Measurements from ENCODE around the gene MYO7B.

Gene MYO7B

DNA sequence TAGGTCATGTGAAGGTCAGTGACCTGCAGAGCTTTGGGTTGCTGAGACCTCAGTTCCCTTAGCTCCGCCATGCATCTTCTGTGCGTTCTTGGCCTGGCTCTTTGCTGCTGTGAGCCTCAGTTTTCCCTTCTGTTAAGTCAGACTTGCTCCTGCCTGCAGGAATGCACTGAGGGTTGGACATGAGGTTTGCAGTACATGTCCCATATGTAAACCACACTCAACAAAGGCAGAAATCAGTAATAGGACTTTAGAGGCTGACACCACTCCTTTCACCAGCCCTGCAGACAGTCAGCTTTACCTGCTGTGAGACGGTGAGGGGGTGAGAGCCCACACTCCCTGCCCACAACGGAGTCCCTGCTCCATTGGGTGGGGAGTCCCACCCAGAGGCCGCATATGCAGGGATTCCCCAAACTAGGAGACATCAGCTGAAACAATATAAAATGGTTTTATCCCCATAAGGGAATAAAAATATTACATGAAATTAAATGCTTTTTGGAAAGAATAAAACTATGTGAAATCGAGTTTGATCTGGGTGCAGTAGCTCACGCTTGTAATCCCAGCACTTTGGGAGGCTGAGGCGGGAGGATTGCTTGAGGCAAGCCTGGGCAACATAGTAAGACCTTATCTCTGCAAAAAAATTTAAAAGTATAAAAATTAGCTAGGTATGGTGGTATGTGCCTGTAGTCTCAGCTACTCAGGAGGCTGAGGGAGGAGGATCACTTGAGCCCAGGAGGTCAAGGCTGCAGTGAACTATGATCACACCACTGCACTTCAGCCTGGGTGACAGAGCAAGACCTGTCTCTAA, 55.1 kb downstream of the MYO7B start:
- no peak for DNase-seq

- peak; percentile 2 for DNase-seq
These were observed 55.9 kb downstream of the MYO7B start for GRCh38 chr2:127591221-127591923.

- DNase-seq: no peak
These were observed 57.3 kb downstream of the MYO7B start for GRCh38 chr2:127592761-127593227.

GRCh38 chr2:127593228-127594115, 58.0 kb downstream of the MYO7B start:
- no peak for DNase-seq

GRCh38 chr2:127594116-127594591, 58.7 kb downstream of the MYO7B start:
- DNase-seq: no peak

DNA sequence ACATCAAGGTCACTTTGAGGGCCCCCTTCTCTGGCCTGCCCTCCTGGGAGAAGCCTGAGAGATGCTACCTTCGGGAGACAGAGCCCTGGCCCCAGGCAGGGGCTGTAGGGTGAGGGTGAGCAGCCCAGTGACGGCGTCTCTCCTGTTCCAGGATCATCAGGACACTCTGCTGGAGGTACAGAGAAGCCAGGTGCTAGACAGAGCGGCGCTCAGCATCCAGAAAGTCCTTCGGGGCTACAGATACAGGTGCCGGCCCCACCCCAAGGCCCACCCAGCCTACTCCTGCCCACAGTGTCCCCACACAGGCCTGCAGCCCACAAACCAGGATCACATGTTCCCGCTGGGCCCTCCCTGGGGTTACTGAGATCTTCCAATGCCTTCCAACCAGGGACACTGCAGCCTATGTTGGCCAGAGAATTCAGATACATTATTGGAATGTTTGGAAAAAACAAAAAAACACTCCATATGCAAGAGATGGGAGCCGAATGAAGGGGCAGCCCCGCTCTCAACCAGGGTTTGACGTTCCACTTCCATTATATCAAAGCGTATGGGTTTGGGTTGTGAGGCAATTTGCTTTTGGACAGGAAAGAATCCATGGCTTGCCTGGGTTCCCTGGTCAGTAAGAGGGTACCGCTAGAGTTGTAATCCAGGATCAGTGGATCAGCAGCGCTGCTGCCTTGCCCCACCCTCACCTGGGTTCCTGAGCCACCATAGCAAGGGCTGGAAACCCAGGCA, 61.0 kb downstream of the MYO7B start:
- DNase-seq: no peak

DNA sequence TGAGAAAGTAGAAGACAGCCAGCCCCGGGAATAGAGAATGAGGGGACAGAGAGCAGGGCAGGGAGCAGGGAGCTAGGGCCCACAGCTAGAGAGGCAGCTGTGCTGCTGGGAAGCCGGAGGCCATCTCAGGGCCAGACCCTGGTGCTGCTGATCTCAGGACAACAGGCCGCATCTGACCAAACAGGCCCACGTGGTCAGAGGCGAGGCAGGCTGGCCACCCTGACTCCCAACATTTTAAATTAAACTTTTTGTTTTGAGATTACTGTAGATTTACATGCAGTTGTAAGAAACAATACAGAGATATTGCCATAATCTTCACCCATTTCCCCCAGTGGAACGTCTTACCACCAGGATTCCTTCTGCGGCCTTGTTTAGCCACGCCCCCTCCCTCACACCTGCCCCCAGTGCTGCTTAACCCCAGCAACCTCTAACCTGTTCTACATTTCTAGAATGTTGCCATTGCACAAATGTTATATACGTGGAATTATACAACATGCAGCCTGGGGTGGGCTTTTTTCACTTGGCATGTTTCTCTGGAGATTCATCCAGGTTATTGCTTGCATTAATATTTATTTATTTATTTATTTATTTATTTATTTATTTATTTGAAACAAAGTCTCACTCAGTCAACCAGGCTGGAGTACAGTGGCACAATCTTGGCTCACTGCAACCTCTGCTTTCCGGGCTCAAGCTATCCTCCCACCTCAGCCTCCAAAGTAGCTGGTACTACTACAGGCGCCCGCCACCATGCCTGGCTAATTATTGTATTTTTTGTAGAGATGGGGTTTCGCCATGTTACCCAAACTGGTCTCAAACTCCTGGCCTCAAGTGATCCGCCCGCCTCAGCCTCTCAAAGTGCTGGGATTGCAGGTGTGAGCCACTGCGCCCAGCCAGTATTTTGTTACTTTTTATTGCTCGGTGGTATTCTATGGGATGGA, 61.8 kb downstream of the MYO7B start:
- no peak for DNase-seq

DNA sequence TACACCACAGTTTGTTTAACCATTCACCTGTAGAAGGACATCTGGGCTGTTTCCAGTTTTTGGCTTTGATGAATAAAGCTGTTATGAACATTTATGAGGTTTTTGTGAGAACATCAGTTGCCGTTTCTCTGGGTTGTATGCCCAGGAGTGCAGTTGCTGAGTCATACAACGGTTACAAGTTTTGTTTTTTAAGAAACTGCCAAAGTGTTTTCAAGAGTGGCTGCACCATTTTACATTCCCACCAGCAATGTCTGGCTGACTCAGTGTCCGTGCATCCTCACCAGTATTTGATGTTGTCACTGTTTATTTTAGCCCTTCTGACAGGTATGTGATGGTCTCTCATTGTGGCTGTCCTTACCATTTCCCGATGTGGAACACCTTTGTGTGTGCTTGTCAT, 62.5 kb downstream of the MYO7B start:
- no peak for DNase-seq

DNA sequence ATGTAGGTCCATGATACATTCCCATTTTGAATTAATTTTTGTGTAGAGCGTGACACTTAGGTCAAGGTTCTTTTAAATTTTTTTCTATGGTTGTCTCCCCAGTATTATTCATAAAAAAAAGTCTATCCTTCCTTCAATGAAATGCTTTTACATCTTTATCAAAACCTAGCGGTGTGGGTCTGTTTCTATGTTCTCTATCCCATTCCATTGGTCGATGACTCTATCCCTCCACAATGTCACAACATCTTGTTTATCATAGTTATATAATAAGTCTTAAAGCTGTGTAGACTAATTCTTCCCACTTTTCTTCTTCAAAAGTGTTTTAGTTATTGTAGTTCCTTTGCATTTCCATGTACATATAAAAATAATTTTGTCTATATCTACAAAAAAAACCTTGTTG, 63.2 kb downstream of the MYO7B start:
- DNase-seq: no peak

DNA sequence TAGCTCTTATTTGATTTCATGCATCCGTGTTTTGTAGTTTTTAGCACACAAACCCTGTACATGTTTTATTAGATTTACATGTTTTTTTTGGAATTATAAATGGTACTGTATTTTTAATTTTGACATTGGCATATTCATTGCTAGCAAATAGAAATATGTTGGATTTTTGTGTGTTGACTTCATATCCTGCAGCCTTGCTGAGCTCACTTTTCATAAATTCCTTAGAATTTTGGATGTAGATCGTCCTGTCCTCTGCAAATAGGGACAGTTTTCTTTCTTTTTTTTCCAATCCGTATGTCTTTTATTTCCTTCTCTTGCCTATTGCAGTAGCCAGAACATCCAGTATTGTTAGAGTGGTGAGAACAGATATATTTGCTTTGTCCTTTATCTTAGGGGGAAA, 63.7 kb downstream of the MYO7B start:
- DNase-seq: no peak

GRCh38 chr2:127604986-127605385, 69.5 kb downstream of the MYO7B start:
- no peak for DNase-seq

DNA sequence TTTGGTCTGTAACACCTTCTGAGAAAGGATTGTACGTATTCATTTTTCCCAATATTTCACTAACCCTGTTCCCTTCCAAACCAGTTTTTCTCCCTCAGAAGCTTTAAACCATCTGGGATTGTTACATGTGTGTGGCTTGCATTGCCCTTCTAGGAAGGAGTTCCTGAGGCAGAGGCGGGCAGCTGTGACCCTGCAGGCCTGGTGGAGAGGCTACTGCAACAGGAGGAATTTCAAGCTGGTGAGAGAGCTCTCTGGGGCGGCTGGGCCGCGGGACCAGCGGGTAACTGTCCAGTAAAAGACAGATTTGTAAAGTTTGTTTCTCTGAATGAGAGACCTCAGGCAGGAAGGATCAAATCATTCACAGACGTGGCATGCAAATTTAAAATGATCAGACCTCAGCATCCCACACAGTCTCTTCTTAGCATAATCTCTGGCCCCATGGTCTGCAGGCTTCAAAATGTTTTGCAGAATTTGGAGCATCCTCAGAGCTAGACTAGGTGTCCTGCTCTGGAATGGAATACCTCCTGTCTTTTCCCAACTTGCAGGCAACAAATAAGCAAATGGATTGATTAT, 70.3 kb downstream of the MYO7B start:
- no peak for DNase-seq

GRCh38 chr2:127606625-127607398, 71.3 kb downstream of the MYO7B start:
- DNase-seq: no peak

- no peak for DNase-seq
These were observed 72.0 kb downstream of the MYO7B start for GRCh38 chr2:127607399-127607908.

GRCh38 chr2:127608061-127609030, 72.9 kb downstream of the MYO7B start:
- no peak for DNase-seq

DNA sequence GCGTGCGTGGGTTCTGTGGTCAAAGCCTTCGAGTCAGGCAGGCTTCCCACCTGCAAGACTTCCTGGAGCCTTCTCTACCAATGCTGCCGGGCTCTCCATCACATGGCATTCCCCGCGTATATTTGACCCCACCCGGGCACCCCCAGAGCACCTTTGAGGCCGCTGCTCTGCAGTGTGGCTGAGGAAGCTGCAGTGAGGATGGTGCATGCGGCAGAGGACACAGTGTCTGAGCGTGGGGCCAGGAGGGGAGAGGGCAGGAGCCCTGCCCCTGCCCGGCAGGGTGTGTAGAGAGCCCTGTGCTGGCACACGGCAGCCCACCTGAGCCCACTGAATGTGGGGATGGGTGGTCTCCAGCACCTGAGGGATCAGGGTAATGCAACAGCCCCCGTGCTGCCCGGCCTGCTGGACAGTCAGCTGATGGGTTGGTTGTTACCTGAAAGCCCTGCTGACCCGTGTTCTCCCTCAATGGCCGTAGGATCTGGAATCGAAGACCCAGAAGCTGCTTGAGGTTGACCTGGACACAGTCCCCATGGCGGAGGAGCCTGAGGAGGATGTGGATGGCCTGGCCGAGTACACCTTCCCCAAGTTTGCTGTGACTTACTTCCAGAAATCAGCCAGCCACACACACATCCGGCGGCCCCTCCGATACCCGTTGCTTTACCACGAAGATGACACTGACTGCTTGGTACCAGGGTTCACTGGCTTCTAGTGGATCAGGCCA, 73.7 kb downstream of the MYO7B start:
- no peak for DNase-seq

DNA sequence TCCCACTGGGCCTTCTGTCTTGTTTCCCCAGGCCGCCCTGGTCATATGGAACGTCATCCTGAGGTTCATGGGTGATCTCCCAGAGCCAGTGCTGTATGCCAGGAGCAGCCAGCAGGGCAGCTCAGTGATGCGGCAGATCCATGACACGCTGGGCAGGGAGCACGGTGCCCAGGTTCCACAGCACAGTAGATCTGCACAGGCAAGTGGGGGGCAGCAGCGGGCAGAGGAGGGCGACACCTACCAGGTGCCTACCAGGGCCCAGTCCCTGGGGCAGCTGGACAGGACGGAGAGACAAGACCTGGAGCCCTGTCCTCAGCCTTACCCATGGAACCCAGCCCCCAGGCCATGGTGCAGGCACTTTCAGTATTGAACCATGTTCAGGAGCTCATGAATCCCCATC, 74.3 kb downstream of the MYO7B start:
- no peak for DNase-seq

GRCh38 chr2:127610561-127610960, 75.1 kb downstream of the MYO7B start:
- DNase-seq: no peak
